Activated CD4-positive, alpha-beta T cell treated with anti-CD3 and anti-CD28 coated beads, Interleukin-2, Interleukin-6, amounts not matched to agents 100 ng/mL and 50 ng/mL, durations not matched to agents 16 hours and 8 hours (primary cell): ENCODE data around the gene CYP4B1.
"Not testable (repeated sequence)": the region's sequence is repeated elsewhere in the genome, so short reads cannot be mapped to it uniquely, and the experiment has no call there.

Experiments used
- DNase-seq: peaks from one replicate; pipeline ENCODE4 v3.0.0-alpha.2; 2020

Gene CYP4B1

GRCh38 chr1:46816930-46817329, 18.1 kb downstream of the CYP4B1 start:
- DNase-seq = no peak

- no peak for DNase-seq
Measured at GRCh38 chr1:46817814-46818213, 19.0 kb downstream of the CYP4B1 start.

GRCh38 chr1:46818591-46818990, 19.7 kb downstream of the CYP4B1 start:
- no peak for DNase-seq

- no peak for DNase-seq
Measured at GRCh38 chr1:46819335-46819734, 20.5 kb downstream of the CYP4B1 start.

- no peak for DNase-seq
Measured at GRCh38 chr1:46820076-46820475, 21.2 kb downstream of the CYP4B1 start.

GRCh38 chr1:46820560-46821060, 21.8 kb downstream of the CYP4B1 start:
- DNase-seq = no peak

- DNase-seq = no peak
Measured at GRCh38 chr1:46822248-46822826, 23.5 kb downstream of the CYP4B1 start.

GRCh38 chr1:46823151-46823550, 24.3 kb downstream of the CYP4B1 start:
- no peak for DNase-seq

GRCh38 chr1:46826892-46827291, 28.0 kb downstream of the CYP4B1 start:
- not testable (repeated sequence) for DNase-seq

GRCh38 chr1:46830665-46831322, 31.9 kb downstream of the CYP4B1 start:
- no peak for DNase-seq

- not testable (repeated sequence) for DNase-seq
Measured at GRCh38 chr1:46835469-46835868, 36.6 kb downstream of the CYP4B1 start.

- DNase-seq = not testable (repeated sequence)
Measured at GRCh38 chr1:46846386-46846785, 47.5 kb downstream of the CYP4B1 start.

GRCh38 chr1:46857660-46858065, 58.8 kb downstream of the CYP4B1 start:
- not testable (repeated sequence) for DNase-seq

GRCh38 chr1:46862348-46862747, 63.5 kb downstream of the CYP4B1 start:
- DNase-seq = no peak
